Fibroblast of peridontal ligament (primary cell): ENCODE measurements around the gene ZNF438.

Experiments
- DNase-seq: peaks from one replicate; pipeline ENCODE4 v3.0.0-alpha.2; 2010; ENCODE audit errors: extremely low read depth

ZNF438 gene

DNA sequence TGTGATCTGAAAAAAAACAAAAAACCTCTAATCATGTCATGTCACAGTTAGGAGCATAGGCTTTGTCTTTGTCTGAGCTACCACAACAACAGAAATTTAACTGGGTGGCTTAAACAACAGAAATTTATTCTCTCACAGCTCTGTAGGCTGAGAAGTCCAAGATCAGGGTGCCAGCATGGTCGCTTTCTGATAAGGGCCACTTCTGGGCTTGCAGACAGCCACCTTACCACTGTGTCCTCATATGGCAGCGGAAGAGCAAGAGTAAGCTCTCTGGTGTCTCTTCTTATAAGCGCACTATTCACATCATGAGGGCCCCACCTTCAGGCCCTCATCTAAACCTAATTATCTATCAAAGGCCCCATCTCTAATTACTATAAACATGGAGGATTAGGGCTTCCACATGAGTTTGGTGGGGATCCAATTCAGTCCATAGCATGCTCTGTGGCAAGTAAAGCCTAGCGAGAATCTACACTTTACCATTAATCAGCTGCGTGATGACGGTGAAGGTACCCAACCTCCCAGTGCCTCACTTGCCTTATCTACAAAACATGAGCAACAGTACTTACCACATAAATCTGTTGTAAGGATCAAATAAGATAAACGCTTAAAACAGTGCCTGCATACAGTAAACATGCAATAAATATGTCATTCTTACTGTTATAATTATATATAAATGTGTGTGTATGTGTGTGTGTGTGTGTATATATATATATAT, 17.3 kb downstream of the ZNF438 start:
- DNase-seq = no peak

DNA sequence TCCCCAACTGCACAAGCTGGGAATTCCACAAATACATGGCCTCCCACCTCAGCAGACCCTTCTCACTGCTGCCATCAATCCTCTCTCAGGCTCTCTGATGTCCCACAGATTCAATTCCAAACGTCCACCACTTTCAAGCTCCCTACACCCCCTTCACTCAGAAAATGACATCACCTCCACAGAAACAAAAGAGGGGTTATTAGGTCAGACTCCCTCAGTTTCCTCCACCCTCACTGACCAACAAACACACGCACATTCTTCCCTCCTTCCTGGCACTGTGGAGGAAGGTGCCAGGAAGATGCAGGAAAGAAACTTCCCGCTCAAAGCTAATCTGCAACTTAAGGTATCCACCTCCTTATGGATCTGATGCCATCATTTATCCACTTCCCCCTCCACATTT, 18.3 kb downstream of the ZNF438 start:
- no peak for DNase-seq

DNA sequence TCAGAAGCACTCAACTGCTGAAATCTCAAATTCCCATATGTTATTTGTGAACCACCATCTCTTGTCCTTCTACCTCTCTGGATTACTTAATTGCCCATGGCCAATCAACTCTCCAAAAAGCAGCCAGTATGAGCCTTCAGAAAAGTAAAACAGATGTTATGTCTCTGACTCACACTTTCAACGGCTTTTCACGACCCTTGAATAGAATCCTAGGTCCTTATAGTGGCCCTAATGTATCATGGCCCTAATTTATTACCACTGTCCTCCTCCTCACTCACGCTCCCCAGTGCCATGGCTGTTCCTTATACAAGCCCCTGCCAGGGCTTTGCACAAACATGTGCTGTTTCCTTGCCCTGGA, 20.0 kb downstream of the ZNF438 start:
- DNase-seq = peak; percentile 42

DNA sequence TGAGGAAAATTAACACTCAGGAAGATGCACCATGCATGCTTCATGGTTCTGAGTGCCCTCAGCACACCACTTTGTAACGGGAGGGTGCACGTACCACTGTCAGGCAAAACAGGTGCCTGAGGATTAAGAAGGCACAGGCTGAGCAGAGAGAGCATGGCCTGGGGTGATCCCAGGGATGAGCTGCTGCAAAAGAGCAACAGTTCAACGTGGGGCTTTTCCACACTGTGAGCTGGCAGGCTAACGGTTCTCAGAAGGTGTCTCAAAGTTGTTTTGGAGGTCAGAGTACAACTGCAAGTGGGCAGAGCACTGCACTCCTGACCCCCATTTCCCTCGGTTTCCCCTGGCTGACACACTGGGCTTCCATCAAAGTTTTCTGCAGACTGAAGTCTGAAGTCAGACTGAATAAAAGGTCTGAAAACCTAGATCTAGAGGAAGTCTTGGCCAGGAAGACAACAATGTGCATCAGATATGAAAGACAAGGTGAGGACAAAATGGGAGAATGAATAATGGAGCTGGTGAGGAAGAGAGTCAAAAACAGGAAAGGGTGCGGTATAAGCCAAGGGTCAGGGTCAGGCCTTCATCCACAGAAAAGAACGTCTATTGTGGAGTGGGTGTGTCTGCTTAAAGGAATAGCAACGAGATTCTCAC, 20.5 kb downstream of the ZNF438 start:
- no peak for DNase-seq

DNA sequence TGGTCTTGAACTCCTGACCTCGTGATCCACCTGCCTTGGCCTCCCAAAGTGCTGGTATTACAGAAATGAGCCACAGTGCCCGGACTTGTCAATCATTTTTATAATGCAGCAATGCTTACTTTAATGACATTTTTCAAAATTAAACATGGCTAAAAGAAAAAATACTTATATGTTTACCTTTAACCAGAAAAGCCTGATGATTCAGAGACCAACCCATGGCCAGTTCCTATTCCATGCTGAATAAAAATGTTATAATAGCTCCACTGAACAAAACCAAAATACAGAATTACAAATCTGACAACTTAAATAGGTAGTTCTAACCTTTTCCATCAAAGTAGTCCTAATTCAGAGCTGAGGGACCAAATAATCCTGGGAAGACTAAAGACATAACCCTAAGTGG, 21.6 kb downstream of the ZNF438 start:
- no peak for DNase-seq

DNA sequence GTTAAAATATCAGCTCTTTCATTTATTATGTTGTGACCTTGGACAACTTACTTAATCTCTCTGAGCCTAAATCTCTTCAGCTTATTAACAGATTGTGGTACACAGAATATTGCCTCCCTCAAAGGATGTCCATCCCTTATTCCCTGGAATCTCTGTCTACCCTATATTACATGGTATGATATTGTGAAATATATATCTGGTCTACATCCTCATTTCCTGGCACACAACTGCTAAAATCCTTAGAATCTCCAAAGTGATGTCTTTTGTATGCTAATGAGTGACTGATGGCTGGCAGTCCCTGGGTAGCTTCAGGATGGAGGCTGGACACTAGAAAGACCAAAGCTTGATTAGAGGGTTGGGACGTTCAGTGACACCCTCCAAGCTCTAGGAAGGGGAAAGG, 25.8 kb downstream of the ZNF438 start:
- DNase-seq = no peak

DNA sequence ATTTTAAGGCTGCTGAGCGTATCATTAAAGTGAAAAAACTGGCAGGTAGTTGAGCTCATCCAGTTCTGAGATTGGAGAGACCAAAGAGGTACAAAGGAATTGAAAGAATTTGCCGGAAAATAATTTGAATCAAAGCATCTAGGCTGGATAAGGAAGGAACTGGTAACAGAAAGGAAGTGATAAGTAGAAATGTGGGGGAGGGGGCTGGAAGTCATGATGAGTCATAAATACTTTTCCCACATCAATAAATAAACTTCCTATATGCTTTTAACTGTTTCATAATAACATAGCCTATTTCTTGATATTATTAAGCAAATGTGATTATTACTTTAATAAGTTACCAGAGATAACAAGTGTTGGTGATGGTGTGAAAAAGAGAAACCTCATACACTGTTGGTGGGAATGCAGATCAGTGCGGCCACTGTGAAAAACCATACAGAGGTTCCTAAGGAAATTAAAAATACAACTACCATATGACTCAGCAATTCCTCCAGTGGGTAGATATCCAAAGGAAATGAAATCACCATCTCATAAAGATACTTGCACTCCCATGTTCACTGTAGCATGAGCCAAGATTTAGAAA, 27.0 kb downstream of the ZNF438 start:
- peak; percentile 78 for DNase-seq

DNA sequence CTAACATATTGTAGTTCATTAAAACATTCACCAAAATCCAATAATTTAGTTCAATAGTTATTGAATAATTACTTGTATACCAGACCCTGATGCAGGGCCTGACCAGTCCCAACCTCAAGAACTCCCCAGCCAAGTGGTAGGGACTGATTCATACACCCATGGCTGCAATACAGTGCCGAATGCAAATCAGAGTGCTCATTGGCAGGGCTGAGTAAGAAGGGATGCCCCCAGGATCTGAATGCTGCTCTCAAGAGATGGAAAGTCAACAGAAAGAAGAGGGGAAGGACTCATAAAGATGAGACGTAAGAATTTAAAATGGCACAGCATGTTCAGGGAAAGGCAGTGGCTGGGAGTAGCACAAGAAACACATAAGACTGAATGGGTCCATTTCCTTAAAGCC, 29.9 kb downstream of the ZNF438 start:
- no peak for DNase-seq

DNA sequence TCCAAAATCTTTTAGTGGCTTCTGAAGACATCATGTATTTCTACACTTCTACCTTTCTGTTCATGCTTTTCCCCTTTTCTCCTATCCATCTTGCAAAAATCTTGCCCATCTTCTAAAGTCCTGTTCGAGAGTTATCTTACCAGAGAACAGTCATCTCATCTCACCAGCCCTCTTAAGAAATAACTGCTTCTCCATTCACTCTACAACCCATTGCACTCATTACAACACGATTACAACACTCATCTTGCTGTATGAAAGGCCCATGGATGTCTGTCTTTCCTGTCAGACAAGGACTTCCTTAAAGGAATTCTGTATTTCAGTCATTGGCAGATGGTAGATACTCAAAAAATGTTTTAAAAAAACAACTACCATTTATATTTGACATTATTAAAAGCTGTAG, 30.8 kb downstream of the ZNF438 start:
- peak; percentile 41 for DNase-seq

DNA sequence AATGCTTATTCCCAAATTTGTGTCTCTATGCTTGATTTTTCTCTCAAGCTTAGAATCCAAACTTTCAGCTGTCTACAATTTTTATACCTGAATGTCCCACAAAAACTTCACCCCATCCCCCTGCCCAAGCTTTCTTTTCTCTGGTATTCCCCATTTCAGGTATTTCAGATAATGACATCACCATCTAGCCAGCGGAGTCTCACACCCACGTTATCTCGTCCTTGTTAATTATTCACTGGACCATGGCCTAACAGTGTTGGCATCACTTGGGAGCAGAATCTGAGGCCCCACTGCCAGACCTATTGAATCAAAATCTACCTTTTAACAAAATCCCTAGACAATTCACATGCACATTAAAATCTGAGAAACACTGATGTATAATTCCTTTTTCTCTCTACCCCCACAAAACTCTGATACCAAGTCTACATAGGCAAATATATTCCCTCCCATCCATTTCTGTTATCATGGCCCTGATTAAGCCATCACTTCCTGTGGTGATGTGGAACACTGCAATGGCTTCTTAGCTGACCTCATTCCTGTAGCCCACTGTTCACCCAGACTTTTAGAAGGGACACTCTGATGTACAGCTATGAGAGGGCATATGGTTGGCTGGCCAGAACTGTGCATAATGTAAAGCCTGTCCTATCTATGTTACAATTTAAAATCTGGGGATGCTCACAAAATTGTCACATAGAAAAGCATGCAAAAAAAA, 31.4 kb downstream of the ZNF438 start:
- no peak for DNase-seq

DNA sequence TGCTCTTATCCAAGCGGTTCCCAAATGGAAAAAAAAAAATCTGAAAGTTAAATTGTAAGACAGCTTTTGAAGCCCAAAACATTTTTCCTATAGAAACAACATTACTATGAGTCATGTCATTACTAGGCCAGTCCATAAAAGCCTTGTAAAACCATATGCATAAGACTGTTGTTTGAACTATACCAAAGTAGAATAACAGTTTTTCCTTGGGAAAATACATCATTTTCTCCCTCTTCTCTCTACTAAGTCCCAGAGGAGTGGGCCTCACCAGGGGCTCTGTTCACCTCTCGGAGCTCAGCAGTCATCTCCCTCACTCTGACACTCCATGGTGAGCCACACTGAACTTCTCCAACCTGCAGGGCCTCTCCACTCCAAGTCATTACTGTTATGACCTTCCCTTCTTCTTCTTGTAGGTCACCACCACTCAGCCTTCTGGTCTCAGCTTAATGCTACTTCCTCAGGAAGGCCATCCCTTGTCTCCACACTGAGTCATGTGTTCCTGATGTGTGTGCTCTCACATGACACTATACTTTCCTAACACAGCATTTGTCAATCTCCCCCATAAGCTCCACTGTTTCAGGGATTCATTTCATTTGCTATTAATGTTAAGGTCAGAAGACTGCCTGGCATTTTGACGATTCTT, 32.5 kb downstream of the ZNF438 start:
- peak; percentile 56 for DNase-seq

DNA sequence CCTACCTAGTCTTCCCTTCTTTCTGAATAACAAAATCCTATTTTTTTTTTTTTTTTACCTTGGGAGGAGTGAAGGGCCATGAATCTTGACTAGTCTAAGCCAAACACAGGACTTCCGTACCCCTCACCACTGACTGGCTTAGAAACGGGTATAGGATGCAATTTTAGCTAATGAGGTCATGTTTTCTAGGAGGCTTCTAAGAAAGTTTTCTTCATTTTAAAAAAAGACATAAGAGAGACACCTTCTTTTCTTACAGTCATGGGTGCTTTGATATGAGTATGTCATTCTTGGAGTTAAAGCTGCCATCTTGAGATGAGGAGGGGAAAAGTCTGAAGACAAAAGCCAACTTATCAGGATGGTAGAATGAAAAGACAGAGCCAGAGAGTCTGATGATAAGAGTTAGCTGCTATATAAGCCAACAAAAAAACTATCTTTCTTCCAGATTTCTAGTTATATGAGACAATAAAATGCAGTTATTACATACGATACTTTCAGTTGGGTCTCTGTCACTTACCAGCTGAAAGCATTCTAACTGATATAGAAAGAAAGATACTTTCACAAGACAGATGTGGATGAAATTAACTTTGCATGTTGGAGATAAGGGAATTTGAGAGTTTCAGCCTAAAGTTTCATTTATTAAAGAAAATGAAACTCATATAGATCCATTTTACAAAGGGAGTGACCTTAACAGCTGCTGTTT, 34.0 kb downstream of the ZNF438 start:
- DNase-seq = no peak

DNA sequence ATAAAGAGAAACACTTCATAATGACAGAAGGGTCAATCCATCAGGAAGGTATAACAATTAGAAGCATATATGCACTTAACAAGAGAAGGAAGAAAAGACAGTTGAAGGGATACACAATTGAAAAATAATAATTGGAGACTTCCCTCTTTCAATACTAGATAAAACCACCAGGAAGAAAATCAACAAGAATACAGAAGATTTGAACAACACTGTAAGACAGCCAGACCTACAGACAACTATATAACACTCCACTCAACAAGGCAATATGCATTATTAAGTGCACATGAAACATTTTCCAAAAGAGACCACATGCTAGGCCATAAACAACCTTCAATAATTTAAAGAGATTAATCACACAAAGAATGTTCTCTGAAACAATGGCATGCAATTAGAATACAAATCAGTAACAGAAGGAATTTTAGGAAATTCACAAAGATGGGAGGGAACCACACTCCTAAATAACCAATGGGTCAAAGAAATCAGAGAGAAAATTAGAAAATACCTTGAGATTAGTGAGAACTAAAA, 35.1 kb downstream of the ZNF438 start:
- DNase-seq = no peak

DNA sequence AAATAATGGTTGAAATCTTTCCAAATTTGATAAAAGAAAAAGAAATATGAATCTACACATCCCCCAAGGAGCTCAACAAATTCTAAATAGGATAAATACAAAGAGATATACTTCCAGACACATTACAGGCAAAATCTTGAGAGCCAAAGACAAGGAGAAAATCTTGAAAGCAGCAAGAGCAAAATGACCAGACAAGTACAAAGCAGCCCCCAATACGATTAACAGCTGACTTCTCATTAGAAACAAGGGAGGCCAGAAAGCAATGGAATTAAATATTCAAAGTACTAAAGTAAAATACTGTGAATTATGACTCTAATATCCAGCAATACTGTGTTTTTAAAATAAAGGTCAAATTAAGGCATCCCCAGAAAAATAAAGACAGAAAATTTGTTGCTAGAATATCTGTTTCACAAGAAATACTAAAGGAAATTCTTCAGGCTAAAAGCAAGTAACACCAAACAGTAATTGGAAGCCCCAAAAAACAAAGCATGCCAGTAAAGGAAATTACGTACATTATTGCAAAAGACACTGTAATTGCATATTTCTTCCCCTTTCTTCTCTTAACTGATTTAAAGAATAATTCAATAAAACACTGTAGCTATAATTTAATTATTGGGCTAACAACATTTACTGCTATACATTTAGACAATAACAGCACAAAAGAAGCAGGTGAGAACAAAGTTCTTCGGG, 36.4 kb downstream of the ZNF438 start:
- DNase-seq = no peak

DNA sequence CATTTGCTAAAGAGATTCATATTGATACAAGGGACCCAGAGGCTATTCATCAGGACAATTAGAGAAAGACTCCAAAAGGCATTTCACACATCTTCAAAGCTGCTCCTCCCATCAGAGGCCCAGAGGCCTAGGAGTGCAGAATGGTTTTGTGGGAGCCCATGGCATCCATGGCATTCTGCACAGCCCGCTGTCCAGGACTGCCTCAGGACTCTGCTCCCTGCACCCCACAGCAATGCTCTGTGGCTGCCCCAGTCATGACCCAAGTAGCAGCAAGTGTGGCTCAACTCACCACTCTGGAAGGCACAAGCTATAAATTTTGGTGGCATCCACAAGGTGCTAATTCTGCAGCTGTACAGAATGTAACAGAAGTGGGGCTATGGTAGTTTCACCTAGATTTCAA, 38.5 kb downstream of the ZNF438 start:
- DNase-seq = no peak

DNA sequence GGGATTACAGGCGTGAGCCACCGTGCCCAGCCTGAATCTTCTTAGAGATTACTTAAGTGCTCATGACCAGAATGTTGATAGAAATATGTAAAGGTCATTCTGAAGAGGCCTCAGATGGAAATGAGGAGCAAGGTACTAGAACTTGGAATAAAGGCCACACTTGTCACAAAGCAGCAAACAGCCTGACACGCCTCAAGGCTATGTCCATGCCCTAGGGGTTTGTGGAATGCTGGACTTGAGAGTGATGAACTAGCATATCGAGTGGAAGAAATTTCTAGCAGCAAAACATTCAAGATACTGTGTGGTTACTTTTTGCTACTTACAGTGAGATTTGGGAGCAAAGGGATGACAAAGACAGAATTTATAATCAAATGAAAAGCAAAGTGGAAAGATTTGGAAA, 39.0 kb downstream of the ZNF438 start:
- DNase-seq = no peak

DNA sequence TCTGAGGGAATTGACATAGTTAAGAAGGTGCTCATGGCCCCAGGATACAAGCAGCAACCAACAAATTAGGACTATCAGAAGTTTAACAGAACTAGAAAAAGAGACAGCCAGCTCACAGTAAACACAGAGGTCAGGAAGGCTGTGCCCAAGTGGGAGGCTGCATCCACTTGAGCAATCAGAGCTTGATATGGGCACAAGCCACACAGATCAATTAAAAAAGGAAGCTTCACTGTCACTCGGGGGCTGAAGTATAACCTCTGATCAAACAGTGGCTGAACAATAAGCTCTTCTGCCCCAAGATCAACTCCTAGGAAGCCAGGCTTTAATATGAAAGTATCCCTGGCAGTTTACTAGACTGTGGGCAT, 40.0 kb downstream of the ZNF438 start:
- DNase-seq = no peak

DNA sequence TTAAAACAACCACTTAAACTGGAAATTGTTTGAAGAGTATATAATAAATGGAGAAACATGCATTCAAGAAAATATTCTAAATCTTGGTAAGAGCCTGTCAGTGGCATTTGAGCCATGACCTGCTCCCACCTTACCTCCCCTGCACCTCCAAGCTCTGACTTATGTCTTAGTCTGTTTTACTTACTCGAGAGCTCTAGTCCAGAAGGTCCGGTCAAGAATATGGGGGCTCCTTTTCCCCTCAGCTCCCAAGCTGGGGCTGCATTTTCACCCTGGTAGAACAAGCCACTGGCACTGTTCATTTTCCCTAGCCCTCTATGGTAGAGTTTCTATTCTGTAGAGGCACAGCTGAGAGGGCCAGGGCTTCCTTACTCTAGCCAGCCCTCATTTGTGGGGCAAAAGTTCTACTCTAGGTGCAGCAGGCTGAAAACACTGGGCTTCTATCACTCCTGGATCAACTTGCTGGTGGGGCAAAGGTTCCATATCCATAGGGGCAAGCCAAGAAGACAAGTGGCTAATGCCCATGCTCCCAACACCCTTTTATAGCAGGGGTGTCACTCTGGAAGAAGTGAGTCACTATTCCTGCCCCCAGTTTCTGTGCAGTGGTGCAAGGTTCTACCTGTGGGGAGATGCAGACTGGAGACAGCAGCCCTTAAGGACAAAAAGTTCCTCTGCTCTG, 40.6 kb downstream of the ZNF438 start:
- no peak for DNase-seq

DNA sequence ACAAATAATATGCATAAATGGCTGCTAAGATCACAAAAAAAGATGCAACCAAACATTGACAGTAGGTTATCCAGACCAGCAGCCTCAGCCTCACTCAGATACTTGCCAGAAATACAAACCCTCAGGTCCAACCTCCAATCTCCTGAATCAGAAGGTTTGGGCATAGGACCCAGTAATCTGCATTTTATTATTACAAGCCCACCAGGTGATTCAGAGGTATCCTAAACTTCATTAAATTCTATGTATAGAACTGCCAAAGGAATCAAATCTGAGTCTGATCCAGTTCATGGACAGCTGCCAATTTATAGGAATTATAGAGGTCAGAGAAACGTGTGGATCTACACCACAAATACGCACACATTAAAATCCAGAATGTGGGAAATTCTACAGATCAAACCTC, 41.3 kb downstream of the ZNF438 start:
- DNase-seq = no peak

DNA sequence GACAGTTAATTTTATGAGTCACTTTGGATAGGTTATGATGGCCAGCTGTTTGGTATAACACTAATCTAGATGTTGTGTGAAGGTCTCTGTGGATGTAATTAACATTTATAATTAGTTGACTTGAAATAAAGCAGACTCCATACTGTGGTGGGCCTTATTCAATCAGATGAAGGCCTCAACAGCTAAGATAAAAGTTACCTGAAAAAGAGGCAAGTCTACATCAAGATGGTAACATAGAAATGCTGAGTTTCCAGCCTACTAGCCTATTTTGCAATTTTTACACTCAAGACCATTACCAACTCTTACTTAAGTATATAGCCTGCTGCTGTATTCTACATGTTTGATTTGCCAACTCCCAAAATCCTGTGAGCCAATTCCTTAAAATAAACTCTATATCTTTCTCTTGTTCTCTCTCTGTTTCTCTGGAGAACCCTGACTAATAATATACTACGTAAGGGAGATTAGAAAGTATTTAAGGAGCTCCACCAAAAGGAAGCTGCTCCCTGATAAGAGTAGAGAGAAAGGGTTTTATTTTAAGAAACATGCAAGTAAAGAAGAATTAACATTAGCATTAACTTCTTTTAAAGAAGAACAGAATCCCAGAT, 42.7 kb downstream of the ZNF438 start:
- no peak for DNase-seq
